Activated gamma-delta T cell (primary cell): Measurements from ENCODE around the gene SYNE2.

Source experiments
- DNase-seq: peaks from one replicate; lab custom pipeline; 2025; lab: John Stamatoyannopoulos, UW

Gene SYNE2

GRCh38 chr14:63963439-63963838, 110.6 kb downstream of the SYNE2 start:
- DNase-seq, result no peak

- DNase-seq, result no peak
Measured at GRCh38 chr14:63964113-63964512, 111.3 kb downstream of the SYNE2 start.

GRCh38 chr14:63966407-63966806, 113.6 kb downstream of the SYNE2 start:
- no peak for DNase-seq

GRCh38 chr14:63972323-63972932, 119.6 kb downstream of the SYNE2 start:
- no peak for DNase-seq

GRCh38 chr14:63974176-63974575, 121.4 kb downstream of the SYNE2 start:
- DNase-seq, result no peak

- DNase-seq, result no peak
Measured at GRCh38 chr14:63981569-63981968, 128.8 kb downstream of the SYNE2 start.

- DNase-seq, result no peak
Measured at GRCh38 chr14:63982156-63982555, 129.4 kb downstream of the SYNE2 start.

GRCh38 chr14:63982629-63983028, 129.8 kb downstream of the SYNE2 start:
- no peak for DNase-seq

GRCh38 chr14:63986789-63987533, 134.2 kb downstream of the SYNE2 start:
- no peak for DNase-seq

GRCh38 chr14:63988579-63988978, 135.8 kb downstream of the SYNE2 start:
- no peak for DNase-seq

- DNase-seq, result no peak
Measured at GRCh38 chr14:63991833-63992232, 139.0 kb downstream of the SYNE2 start.

- no peak for DNase-seq
Measured at GRCh38 chr14:63992858-63993257, 140.1 kb downstream of the SYNE2 start.

GRCh38 chr14:63993992-63994391, 141.2 kb downstream of the SYNE2 start:
- no peak for DNase-seq

- DNase-seq, result no peak
Measured at GRCh38 chr14:63995285-63995684, 142.5 kb downstream of the SYNE2 start.

GRCh38 chr14:63996016-63996415, 143.2 kb downstream of the SYNE2 start:
- no peak for DNase-seq

- no peak for DNase-seq
Measured at GRCh38 chr14:63996625-63997220, 143.9 kb downstream of the SYNE2 start.

- no peak for DNase-seq
Measured at GRCh38 chr14:64000749-64001148, 147.9 kb downstream of the SYNE2 start.

GRCh38 chr14:64005822-64006221, 153.0 kb downstream of the SYNE2 start:
- DNase-seq, result no peak

- no peak for DNase-seq
Measured at GRCh38 chr14:64008016-64008415, 155.2 kb downstream of the SYNE2 start.

GRCh38 chr14:64012003-64012402, 159.2 kb downstream of the SYNE2 start:
- DNase-seq, result no peak

GRCh38 chr14:64012720-64013119, 159.9 kb downstream of the SYNE2 start:
- DNase-seq, result no peak

- no peak for DNase-seq
Measured at GRCh38 chr14:64025479-64025878, 172.7 kb downstream of the SYNE2 start.

GRCh38 chr14:64026600-64026999, 173.8 kb downstream of the SYNE2 start:
- no peak for DNase-seq
